Calu3 (cell line): Measurements from ENCODE around the gene RNF183. TPM values are rescaled to one million over a fixed set of nuclear protein-coding genes. Genes with fewer than 3 reads are reported as not detected.

Experiments used
- BruUV-seq: library from RNA; stranded (reverse); fragments of 400-500 nt; replicated peaks from 2 replicates; lab custom pipeline; 2021; lab: Mats Ljungman, UMichigan
- CTCF ChIA-PET: fragments of 300-600 bp; sonication (Branson Sonifier 250); formaldehyde crosslinking; loops from one replicate; lab custom pipeline; 2022; ENCODE audit warnings: antibody characterized with exemption; lab: Charles Lee
- DNase-seq: peaks from one replicate; pipeline ENCODE4 v3.0.0; 2022
- H3K27ac Mint-ChIP-seq: one replicate; pipeline ENCODE4 v1.8.0; 2022; ENCODE audit warnings: mixed read lengths; ENCODE audit not compliant: unreplicated experiment
- H3K27me3 Mint-ChIP-seq: one replicate; pipeline ENCODE4 v1.8.0; 2022; ENCODE audit warnings: mixed read lengths; ENCODE audit not compliant: unreplicated experiment
- H3K36me3 Mint-ChIP-seq: one replicate; pipeline ENCODE4 v1.8.0; 2022; ENCODE audit warnings: mild to moderate bottlenecking, moderate library complexity, mixed read lengths; ENCODE audit not compliant: insufficient read depth, unreplicated experiment
- H3K4me1 Mint-ChIP-seq: one replicate; pipeline ENCODE4 v1.8.0; 2022; ENCODE audit warnings: mild to moderate bottlenecking, low read depth, mixed read lengths; ENCODE audit not compliant: unreplicated experiment
- H3K4me3 Mint-ChIP-seq: one replicate; pipeline ENCODE4 v1.8.0; 2022; ENCODE audit warnings: mild to moderate bottlenecking, low read depth, moderate library complexity, mixed read lengths; ENCODE audit not compliant: unreplicated experiment
- H3K9me3 Mint-ChIP-seq: one replicate; pipeline ENCODE4 v1.8.0; 2022; ENCODE audit warnings: low read depth, mixed read lengths; ENCODE audit not compliant: unreplicated experiment
- intact Hi-C: fragments of 100-400 bp; cut with micrococcal nuclease; formaldehyde crosslinking; loops from one replicate; pipeline ENCODE4 v1.10.0; 2022; ENCODE audit not compliant: unreplicated experiment
- total RNA-seq: library from RNA; stranded (reverse); gene quantifications from 2 replicates; pipeline ENCODE4 v1.2.3, GENCODE V29; 2022
- TF ChIP-seq, protein P1 (sequence below): fragments of 200-600 bp; IDR thresholded peaks from one replicate; pipeline ENCODE4 v1.8.0; 2022; ENCODE audit warnings: antibody characterized with exemption; ENCODE audit not compliant: unreplicated experiment

Gene RNF183
- total RNA-seq, 1 experiment from 2014 or later: 1.5 TPM

DNA sequence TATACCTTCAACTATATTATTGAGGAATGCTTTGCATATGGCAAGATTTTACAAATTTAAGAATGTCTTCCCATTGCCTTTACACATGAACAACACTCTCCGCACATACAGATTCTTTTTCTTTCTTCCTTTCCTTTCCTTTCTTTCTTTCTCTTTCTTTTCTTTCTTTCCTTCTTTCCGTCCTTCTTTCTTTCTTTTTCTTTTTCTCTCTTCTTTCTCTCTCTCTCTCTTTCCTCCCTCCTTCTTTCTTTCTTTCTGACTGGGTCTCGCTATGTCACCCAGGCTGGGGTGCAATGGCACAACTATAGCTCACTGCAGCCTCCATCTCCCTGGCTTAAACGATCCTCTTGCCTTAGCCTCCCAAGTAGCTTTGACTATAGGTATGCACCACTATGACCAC, 23.1 kb upstream of the RNF183 start:
- TF ChIP-seq, protein P1, sequence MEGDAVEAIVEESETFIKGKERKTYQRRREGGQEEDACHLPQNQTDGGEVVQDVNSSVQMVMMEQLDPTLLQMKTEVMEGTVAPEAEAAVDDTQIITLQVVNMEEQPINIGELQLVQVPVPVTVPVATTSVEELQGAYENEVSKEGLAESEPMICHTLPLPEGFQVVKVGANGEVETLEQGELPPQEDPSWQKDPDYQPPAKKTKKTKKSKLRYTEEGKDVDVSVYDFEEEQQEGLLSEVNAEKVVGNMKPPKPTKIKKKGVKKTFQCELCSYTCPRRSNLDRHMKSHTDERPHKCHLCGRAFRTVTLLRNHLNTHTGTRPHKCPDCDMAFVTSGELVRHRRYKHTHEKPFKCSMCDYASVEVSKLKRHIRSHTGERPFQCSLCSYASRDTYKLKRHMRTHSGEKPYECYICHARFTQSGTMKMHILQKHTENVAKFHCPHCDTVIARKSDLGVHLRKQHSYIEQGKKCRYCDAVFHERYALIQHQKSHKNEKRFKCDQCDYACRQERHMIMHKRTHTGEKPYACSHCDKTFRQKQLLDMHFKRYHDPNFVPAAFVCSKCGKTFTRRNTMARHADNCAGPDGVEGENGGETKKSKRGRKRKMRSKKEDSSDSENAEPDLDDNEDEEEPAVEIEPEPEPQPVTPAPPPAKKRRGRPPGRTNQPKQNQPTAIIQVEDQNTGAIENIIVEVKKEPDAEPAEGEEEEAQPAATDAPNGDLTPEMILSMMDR: no peak
- H3K4me1 Mint-ChIP-seq: no peaks in the 10 kb centered on the region
- CTCF ChIA-PET: no interaction called here
- no peaks in the 10 kb centered on the region for H3K9me3 Mint-ChIP-seq
- H3K36me3 Mint-ChIP-seq: no peaks in the 10 kb centered on the region
- no peak overlapping the region for H3K27ac Mint-ChIP-seq
- intact Hi-C loops: no loop called here
- BruUV-seq: no TSS peak
- no peaks in the 10 kb centered on the region for H3K27me3 Mint-ChIP-seq
- no peak overlapping the region for H3K4me3 Mint-ChIP-seq
- DNase-seq: no peak

DNA sequence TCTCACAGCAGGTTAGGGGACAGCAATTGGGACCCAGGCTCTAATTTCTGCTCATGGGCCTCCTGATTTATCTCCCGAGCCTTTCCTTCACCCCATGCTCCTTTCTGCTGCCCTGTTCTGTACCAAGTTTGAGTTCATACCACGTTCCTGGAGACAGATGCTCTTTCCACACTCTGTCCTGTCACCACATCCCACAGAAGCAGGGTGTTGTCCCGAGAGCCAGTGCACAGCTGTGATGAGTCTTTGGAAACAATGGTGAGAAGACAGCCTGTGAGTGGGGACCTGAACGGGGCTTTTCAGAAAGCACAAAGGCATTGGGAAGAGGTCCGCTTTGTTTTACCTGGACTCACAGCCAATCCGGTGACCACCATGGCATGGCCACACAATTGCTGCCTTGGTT, 19.5 kb upstream of the RNF183 start:
- TF ChIP-seq, protein P1: no peak

DNA sequence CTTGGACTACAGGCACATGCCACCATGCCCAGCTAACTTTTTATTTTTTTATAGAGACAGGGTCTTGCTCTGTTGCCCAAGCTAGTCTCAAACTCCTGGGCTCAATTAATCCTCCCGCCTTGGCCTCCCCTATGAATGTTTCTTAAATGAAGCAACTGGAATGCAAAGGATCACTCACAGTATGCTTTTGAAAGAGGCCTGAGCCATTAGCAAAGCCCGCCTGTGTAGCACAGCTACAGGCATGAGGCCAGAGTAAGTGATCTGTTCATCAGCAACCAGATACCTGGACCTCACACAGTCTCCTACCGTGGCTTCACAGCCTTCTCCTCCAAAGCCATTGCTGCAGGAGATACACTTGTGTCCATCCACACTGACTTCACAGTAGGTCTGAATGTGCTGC, 16.9 kb upstream of the RNF183 start:
- intact Hi-C loops: no loop called here
- no peaks in the 10 kb centered on the region for H3K9me3 Mint-ChIP-seq
- TF ChIP-seq, protein P1: no peak
- CTCF ChIA-PET: no interaction called here
- DNase-seq: no peak
- H3K4me3 Mint-ChIP-seq: no peak overlapping the region
- no peaks in the 10 kb centered on the region for H3K4me1 Mint-ChIP-seq
- H3K36me3 Mint-ChIP-seq: no peaks in the 10 kb centered on the region
- no peaks in the 10 kb centered on the region for H3K27me3 Mint-ChIP-seq
- no peak overlapping the region for H3K27ac Mint-ChIP-seq
- no TSS peak for BruUV-seq

More for the DNA sequence above, 19.5 kb upstream of the RNF183 start:
- BruUV-seq: no TSS peak
- H3K36me3 Mint-ChIP-seq: no peaks in the 10 kb centered on the region
- no peak overlapping the region for H3K27ac Mint-ChIP-seq
- no peak for DNase-seq
- CTCF ChIA-PET: no interaction called here
- intact Hi-C loops: no loop called here
- no peaks in the 10 kb centered on the region for H3K4me1 Mint-ChIP-seq
- no peaks in the 10 kb centered on the region for H3K9me3 Mint-ChIP-seq
- H3K4me3 Mint-ChIP-seq: no peak overlapping the region
- H3K27me3 Mint-ChIP-seq: no peaks in the 10 kb centered on the region

DNA sequence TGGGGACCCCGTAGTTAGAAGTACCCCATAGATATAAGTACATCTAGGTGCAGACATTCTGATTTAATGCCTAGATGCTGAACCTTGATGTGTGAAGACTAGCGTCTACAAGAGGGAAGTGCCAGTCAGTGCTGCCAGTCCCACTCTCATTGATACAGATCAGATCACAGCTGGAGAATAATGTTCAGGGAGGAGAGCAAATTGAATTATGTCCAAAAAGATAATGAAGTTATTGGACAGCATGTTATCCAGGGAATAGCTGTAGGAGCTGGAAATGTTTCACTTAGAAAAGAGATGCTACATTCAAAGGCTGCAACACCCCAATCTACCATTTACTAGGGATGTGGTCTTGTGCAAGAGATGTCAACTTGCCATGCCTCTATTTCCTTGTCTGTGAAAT, 15.9 kb upstream of the RNF183 start:
- H3K9me3 Mint-ChIP-seq: no peaks in the 10 kb centered on the region
- CTCF ChIA-PET: no interaction called here

More for the DNA sequence above, 15.9 kb upstream of the RNF183 start:
- Mint-ChIP-seq H3K27ac (no peak overlapping the region), H3K4me3 (no peak overlapping the region), H3K36me3 (no peaks in the 10 kb centered on the region), H3K27me3 (no peaks in the 10 kb centered on the region), H3K4me1 (no peaks in the 10 kb centered on the region)
- no TSS peak for BruUV-seq
- TF ChIP-seq, protein P1: no peak
- no peak for DNase-seq
- intact Hi-C loops: no loop called here
